SK-N-SH (cell line): ENCODE measurements around the gene CPA1. TPM values are rescaled to one million over a fixed set of nuclear protein-coding genes. Genes with fewer than 3 reads are reported as not detected.

Experiments
- CTCF ChIA-PET: fragments of 300-600, 350-600 bp; formaldehyde crosslinking; extraction: SDS; loops from one replicate; lab custom pipeline; 2021; lab: Yijun Ruan, JAX
- POLR2A ChIA-PET: fragments of 350-600 bp; sonication (Branson Sonifier 250); formaldehyde crosslinking; extraction: SDS; loops from one replicate; lab custom pipeline; 2020; ENCODE audit warnings: antibody characterized with exemption, inconsistent platforms; lab: Yijun Ruan, JAX
- DNase-seq: peaks from one replicate; pipeline ENCODE4 v3.0.0; 2012
- H2AFZ ChIP-seq: fragments of 200-600 bp; sonication (generic); 2 replicates; pipeline ENCODE4 v1.8.1; 2016; ENCODE audit warnings: antibody characterized with exemption, mild to moderate bottlenecking, low read depth
- H3F3A ChIP-seq: fragments of 200-600 bp; sonication (generic); replicated peaks from 2 replicates; pipeline ENCODE3; 2016; ENCODE audit warnings: antibody characterized with exemption, mild to moderate bottlenecking; ENCODE audit not compliant: insufficient read depth
- H3K27ac ChIP-seq, 2 experiments: fragments of 200-500 bp in 1 of 2; fragments of 200-600 bp in 1 of 2; sonication (Bioruptor generic) in 1 of 2; sonication (generic), shearing (Covaris generic) in 1 of 2; 2 replicates each; pipeline versions ENCODE4 v1.5.1 to v1.6.1; 2014 to 2016; ENCODE audit warnings: low read depth in 2 of 2, inconsistent platforms in 1 of 2, low read length in 1 of 2, mild to moderate bottlenecking in 1 of 2, mixed read lengths in 1 of 2
- H3K27me3 ChIP-seq: fragments of 200-600 bp; sonication (generic), shearing (Covaris generic); 2 replicates; pipeline ENCODE4 v1.6.1; 2016; ENCODE audit warnings: mixed run types; ENCODE audit not compliant: insufficient read depth
- H3K36me3 ChIP-seq, 2 experiments: fragments of 200-500 bp in 1 of 2; fragments of 200-600 bp in 1 of 2; sonication (Bioruptor generic) in 1 of 2; sonication (generic) in 1 of 2; replicated peaks in 1 of 2; 2 replicates each; pipeline versions ENCODE3 to v1.5.1; 2014 to 2016; ENCODE audit warnings: low read length in 1 of 2, mild to moderate bottlenecking in 1 of 2; ENCODE audit not compliant: insufficient read depth in 2 of 2, control insufficient read depth in 1 of 2
- H3K4me1 ChIP-seq, 2 experiments: fragments of 200-500 bp in 1 of 2; fragments of 200-600 bp in 1 of 2; sonication (Bioruptor generic) in 1 of 2; sonication (generic), shearing (Covaris generic) in 1 of 2; 2 replicates each; pipeline versions ENCODE4 v1.5.1 to v1.6.1; 2014 to 2016; ENCODE audit warnings: low read depth in 1 of 2, low read length in 1 of 2, mixed run types in 1 of 2; ENCODE audit not compliant: insufficient read depth in 2 of 2, control insufficient read depth in 1 of 2
- H3K4me2 ChIP-seq: fragments of 200-600 bp; sonication (generic), shearing (Covaris generic); 2 replicates; pipeline ENCODE4 v1.6.1; 2017; ENCODE audit warnings: mixed run types
- H3K4me3 ChIP-seq, 2 experiments: fragments of 200-500 bp in 1 of 2; fragments of 200-600 bp in 1 of 2; sonication (Bioruptor generic) in 1 of 2; sonication (generic), shearing (Covaris generic) in 1 of 2; 2 replicates each; pipeline versions ENCODE4 v1.5.1 to v1.8.1; 2014 to 2016; ENCODE audit warnings: low read depth in 2 of 2, inconsistent platforms in 1 of 2, low read length in 1 of 2, mild to moderate bottlenecking in 1 of 2, mixed read lengths in 1 of 2, moderate library complexity in 1 of 2
- H3K79me2 ChIP-seq: fragments of 200-600 bp; sonication (generic); 2 replicates; pipeline ENCODE4 v1.8.1; 2017; ENCODE audit warnings: mild to moderate bottlenecking; ENCODE audit not compliant: insufficient read depth
- H3K9ac ChIP-seq: fragments of 200-600 bp; sonication (generic); 2 replicates; pipeline ENCODE4 v1.6.1; 2017; ENCODE audit warnings: mixed run types
- H3K9me2 ChIP-seq: fragments of 200-600 bp; sonication (generic); 2 replicates; pipeline ENCODE4 v1.6.1; 2017; ENCODE audit warnings: mixed run types
- H3K9me3 ChIP-seq: fragments of 200-600 bp; sonication (generic); 2 replicates; pipeline ENCODE4 v1.6.1; 2017; ENCODE audit warnings: mixed run types, mild to moderate bottlenecking, moderate library complexity
- H4K20me1 ChIP-seq: fragments of 200-600 bp; sonication (generic); 2 replicates; pipeline ENCODE4 v1.6.1; 2017; ENCODE audit warnings: mild to moderate bottlenecking, mixed run types; ENCODE audit not compliant: insufficient read depth
- FOXJ3 ChIP-seq: sonication (generic); formaldehyde crosslinking; IDR thresholded peaks from 2 replicates; pipeline ENCODE4 v1.5.1; 2020; ENCODE audit warnings: mild to moderate bottlenecking, missing genetic modification reagents
- FOXM1 ChIP-seq: IDR thresholded peaks from 2 replicates; pipeline ENCODE4 v1.4.0; 2012; ENCODE audit warnings: low read depth, mild to moderate bottlenecking
- JUND ChIP-seq: IDR thresholded peaks from 2 replicates; pipeline ENCODE4 v1.4.0; 2012
- MEF2A ChIP-seq: IDR thresholded peaks from 2 replicates; pipeline ENCODE4 v1.4.0; 2012; ENCODE audit warnings: low read depth, borderline replicate concordance
- NFIC ChIP-seq: IDR thresholded peaks from 2 replicates; pipeline ENCODE4 v1.4.0; 2012; ENCODE audit warnings: borderline replicate concordance
- RCOR1 ChIP-seq: fragments of 150-350 bp; IDR thresholded peaks from 2 replicates; pipeline ENCODE4 v1.6.1; 2017; ENCODE audit warnings: antibody characterized with exemption, low read length
- RFX5 ChIP-seq: IDR thresholded peaks from 2 replicates; pipeline ENCODE4 v1.6.1; 2012; ENCODE audit warnings: mild to moderate bottlenecking, improper control_type of control experiment, low read length
- SMC3 ChIP-seq: IDR thresholded peaks from 2 replicates; pipeline ENCODE4 v1.6.1; 2012; ENCODE audit warnings: low read depth, low read length, improper control_type of control experiment
- TAF1 ChIP-seq: IDR thresholded peaks from 2 replicates; pipeline ENCODE4 v1.6.1; 2012; ENCODE audit warnings: low read depth, mild to moderate bottlenecking, low read length, moderate library complexity, borderline replicate concordance
- WGBS: methylation state at CpG from one replicate; pipeline ENCODE4 v1.1.6; 2017; ENCODE audit warnings: low lambda C conversion rate; 5-methylcytosine and 5-hydroxymethylcytosine counted together
- polyA plus RNA-seq, 3 experiments: library from polyadenylated mRNA; depleted of rRNA; stranded (reverse); fragments of >200 nt; gene quantifications; 2 replicates each; pipeline ENCODE4 v1.2.3, GENCODE V29; 2012
- TF ChIP-seq, protein P1 (sequence below): IDR thresholded peaks from 2 replicates; pipeline ENCODE4 v1.4.0; 2012; ENCODE audit warnings: low read depth
- TF ChIP-seq, protein P2 (sequence below): IDR thresholded peaks from 2 replicates; pipeline ENCODE4 v1.6.1; 2012; ENCODE audit warnings: mild to moderate bottlenecking, low read depth, low read length, moderate library complexity
- TF ChIP-seq, protein P3 (sequence below): fragments of 150-350 bp; IDR thresholded peaks from 2 replicates; pipeline ENCODE4 v1.6.1; 2017; ENCODE audit warnings: antibody characterized with exemption, low read length, low read depth, borderline replicate concordance
- TF ChIP-seq, protein P4 (sequence below): IDR thresholded peaks from 2 replicates; pipeline ENCODE4; 2012

The CPA1 gene
- polyA plus RNA-seq, 1 of the 3 experiments (the other 2 are of a cell fraction) = 0.05 TPM

DNA sequence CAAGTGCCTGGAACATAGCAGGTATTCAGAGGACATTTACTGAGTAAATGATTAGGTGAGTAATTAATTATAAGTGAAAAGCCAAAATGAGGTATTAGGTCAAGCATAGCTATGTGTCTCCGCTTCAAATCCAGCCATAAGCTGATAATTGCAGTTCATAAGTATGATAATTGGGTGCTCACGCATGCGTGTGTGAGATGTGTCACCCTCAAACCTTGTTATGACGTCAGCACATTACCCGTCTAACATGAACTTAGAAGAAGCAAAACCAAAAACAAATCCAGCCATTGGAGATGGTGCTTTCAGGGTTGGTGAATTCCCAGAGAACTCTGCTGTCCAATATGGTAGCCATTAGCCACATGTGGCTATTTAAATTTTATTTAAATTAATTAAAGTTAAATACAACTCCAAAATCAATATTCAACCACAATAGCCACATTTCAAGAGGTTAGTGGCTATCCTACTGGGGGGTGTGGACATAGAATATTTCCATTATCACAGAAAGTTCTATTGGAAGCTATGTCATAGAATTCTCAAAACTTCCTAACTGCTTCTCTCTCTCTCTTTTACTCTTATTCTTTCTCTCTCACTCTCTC, 35.9 kb upstream of the CPA1 start, which contains the start of gene CPA5 (continued):
- TF ChIP-seq RFX5 (no peak), JUND (no peak), TAF1 (no peak)
- TF ChIP-seq, protein P1, sequence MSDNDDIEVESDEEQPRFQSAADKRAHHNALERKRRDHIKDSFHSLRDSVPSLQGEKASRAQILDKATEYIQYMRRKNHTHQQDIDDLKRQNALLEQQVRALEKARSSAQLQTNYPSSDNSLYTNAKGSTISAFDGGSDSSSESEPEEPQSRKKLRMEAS = no peak

DNA sequence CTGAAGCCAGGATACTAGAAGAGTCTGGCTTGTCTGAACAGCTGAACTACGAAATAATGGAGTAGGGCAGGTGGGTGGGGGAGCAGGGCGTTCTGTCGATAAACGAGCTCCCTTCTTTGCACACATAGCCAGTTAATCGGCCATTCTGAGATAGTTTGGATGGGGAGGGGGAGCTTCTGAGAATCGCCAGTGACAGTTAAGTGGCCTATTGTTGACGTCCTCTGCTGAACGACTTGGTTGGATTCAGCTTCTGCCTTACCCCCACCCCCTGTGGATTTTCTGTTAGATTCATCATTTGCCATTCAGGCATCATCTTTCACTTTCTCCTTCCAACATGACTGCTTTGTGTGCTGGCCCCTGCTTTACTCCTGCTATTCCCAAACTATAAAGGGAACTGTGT, 35.2 kb upstream of the CPA1 start:
- H3K9me2 ChIP-seq = no peaks in the 10 kb centered on the region
- no peaks in the 10 kb centered on the region; a peak in 1 of 4 replicates for H3K4me1 ChIP-seq
- no peaks in the 10 kb centered on the region for H3K27me3 ChIP-seq
- no peak overlapping the region for H3K27ac ChIP-seq
- H3K9ac ChIP-seq = no peak overlapping the region
- WGBS = 88% methylated on average over 8 of the region's 8 CpGs
- H4K20me1 ChIP-seq = no peaks in the 10 kb centered on the region
- no peak overlapping the region for H3K4me2 ChIP-seq
- CTCF ChIA-PET = interaction anchor here (1.1 kb wide), 1 partner anchor 15 kb away, joined by 4 read pairs; no protein-coding TSS in a partner anchor
- no peaks in the 10 kb centered on the region for H3K9me3 ChIP-seq
- no peaks in the 10 kb centered on the region for H3F3A ChIP-seq
- no peaks in the 10 kb centered on the region for H3K36me3 ChIP-seq
- no peaks in the 10 kb centered on the region for H3K79me2 ChIP-seq
- DNase-seq = no peak
- TF ChIP-seq SMC3 = no peak
- TF ChIP-seq, protein P2, sequence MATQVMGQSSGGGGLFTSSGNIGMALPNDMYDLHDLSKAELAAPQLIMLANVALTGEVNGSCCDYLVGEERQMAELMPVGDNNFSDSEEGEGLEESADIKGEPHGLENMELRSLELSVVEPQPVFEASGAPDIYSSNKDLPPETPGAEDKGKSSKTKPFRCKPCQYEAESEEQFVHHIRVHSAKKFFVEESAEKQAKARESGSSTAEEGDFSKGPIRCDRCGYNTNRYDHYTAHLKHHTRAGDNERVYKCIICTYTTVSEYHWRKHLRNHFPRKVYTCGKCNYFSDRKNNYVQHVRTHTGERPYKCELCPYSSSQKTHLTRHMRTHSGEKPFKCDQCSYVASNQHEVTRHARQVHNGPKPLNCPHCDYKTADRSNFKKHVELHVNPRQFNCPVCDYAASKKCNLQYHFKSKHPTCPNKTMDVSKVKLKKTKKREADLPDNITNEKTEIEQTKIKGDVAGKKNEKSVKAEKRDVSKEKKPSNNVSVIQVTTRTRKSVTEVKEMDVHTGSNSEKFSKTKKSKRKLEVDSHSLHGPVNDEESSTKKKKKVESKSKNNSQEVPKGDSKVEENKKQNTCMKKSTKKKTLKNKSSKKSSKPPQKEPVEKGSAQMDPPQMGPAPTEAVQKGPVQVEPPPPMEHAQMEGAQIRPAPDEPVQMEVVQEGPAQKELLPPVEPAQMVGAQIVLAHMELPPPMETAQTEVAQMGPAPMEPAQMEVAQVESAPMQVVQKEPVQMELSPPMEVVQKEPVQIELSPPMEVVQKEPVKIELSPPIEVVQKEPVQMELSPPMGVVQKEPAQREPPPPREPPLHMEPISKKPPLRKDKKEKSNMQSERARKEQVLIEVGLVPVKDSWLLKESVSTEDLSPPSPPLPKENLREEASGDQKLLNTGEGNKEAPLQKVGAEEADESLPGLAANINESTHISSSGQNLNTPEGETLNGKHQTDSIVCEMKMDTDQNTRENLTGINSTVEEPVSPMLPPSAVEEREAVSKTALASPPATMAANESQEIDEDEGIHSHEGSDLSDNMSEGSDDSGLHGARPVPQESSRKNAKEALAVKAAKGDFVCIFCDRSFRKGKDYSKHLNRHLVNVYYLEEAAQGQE = no peak
- TF ChIP-seq FOXJ3 (CRISPR knock-in tag) = no peak
- no peak for TF ChIP-seq MEF2A
- TF ChIP-seq NFIC = no peak
- TF ChIP-seq FOXM1 = no peak
- TF ChIP-seq, protein P3, sequence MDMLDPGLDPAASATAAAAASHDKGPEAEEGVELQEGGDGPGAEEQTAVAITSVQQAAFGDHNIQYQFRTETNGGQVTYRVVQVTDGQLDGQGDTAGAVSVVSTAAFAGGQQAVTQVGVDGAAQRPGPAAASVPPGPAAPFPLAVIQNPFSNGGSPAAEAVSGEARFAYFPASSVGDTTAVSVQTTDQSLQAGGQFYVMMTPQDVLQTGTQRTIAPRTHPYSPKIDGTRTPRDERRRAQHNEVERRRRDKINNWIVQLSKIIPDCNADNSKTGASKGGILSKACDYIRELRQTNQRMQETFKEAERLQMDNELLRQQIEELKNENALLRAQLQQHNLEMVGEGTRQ = no peak
- TF ChIP-seq, protein P4, sequence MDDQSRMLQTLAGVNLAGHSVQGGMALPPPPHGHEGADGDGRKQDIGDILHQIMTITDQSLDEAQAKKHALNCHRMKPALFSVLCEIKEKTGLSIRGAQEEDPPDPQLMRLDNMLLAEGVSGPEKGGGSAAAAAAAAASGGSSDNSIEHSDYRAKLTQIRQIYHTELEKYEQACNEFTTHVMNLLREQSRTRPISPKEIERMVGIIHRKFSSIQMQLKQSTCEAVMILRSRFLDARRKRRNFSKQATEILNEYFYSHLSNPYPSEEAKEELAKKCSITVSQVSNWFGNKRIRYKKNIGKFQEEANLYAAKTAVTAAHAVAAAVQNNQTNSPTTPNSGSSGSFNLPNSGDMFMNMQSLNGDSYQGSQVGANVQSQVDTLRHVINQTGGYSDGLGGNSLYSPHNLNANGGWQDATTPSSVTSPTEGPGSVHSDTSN = no peak
- TF ChIP-seq RFX5 = no peak
- TF ChIP-seq RCOR1 = no peak
- no peak overlapping the region for H2AFZ ChIP-seq
- no peak overlapping the region for H3K4me3 ChIP-seq
- POLR2A ChIA-PET = no interaction called here
